K562 (cell line): ENCODE data around the gene ZNF628. TPM values are rescaled to one million over a fixed set of nuclear protein-coding genes. Genes with fewer than 3 reads are reported as not detected.

Source experiments
- CBFA2T2 ChIP-seq: fragments of 450-650 bp; conservative IDR thresholded peaks from 2 replicates; pipeline ENCODE4 v1.6.1; 2017; ENCODE audit warnings: mild to moderate bottlenecking
- CBX5 ChIP-seq: IDR thresholded peaks from 2 replicates; pipeline ENCODE4 v1.6.1; 2014; ENCODE audit warnings: low read depth, borderline replicate concordance
- CHD4 ChIP-seq: fragments of 200-600 bp; sonication (generic); IDR thresholded peaks from 3 replicates; pipeline ENCODE4 v1.6.1; 2012; ENCODE audit warnings: low read depth, mild to moderate bottlenecking, mixed read lengths, low read length, inconsistent platforms; ENCODE audit not compliant: insufficient read depth, insufficient replicate concordance, poor library complexity, severe bottlenecking
- ETV6 ChIP-seq, 3 experiments: fragments of 150-350 bp in 1 of 3; sonication (generic) in 1 of 3; formaldehyde crosslinking in 1 of 3; IDR thresholded peaks; 2 replicates each; pipeline versions ENCODE4 v1.6.1 to v1.8.0; 2014 to 2022; ENCODE audit warnings: borderline replicate concordance in 2 of 3, low read depth in 2 of 3, antibody characterized with exemption in 1 of 3, low read length in 1 of 3, mild to moderate bottlenecking in 1 of 3, missing genetic modification reagents in 1 of 3
- GMEB1 ChIP-seq: fragments of 250-450 bp; sonication (Bioruptor Pico); IDR thresholded peaks from 2 replicates; pipeline ENCODE4 v1.4.0; 2020; ENCODE audit warnings: mild to moderate bottlenecking
- HMGN3 ChIP-seq: IDR thresholded peaks from 2 replicates; pipeline ENCODE4 v1.6.1; 2011; ENCODE audit warnings: borderline replicate concordance, low read depth, mild to moderate bottlenecking, mixed read lengths, low read length; ENCODE audit not compliant: insufficient read length; ENCODE audit errors: extremely low read depth
- HNRNPL ChIP-seq: fragments of 200-400 bp; formaldehyde crosslinking; IDR thresholded peaks from 2 replicates; pipeline ENCODE4 v1.6.1; 2017; ENCODE audit warnings: low read depth, mild to moderate bottlenecking, low read length
- KLF13 ChIP-seq: fragments of 450-650 bp; IDR thresholded peaks from 2 replicates; pipeline ENCODE4 v1.6.1; 2016; ENCODE audit warnings: missing genetic modification characterization, low read depth, mild to moderate bottlenecking, missing compliant biosample characterization, moderate library complexity, borderline replicate concordance
- NFXL1 ChIP-seq: fragments of 450-650 bp; formaldehyde crosslinking; IDR thresholded peaks from 2 replicates; pipeline ENCODE4 v1.4.0; 2021; ENCODE audit warnings: mild to moderate bottlenecking
- PHF8 ChIP-seq: fragments of 200-600 bp; sonication (generic); IDR thresholded peaks from 2 replicates; pipeline ENCODE4 v1.6.1; 2012; ENCODE audit warnings: mixed run types, mild to moderate bottlenecking, inconsistent platforms, low read length, moderate library complexity, borderline replicate concordance
- PHTF2 ChIP-seq: fragments of 250-450 bp; sonication (Bioruptor Pico); IDR thresholded peaks from 2 replicates; pipeline ENCODE4 v1.5.0; 2021; ENCODE audit warnings: mild to moderate bottlenecking
- PML ChIP-seq: IDR thresholded peaks from 2 replicates; pipeline ENCODE4 v1.6.1; 2012; ENCODE audit warnings: low read length, inconsistent platforms
- XRCC5 ChIP-seq: fragments of 200-400 bp; formaldehyde crosslinking; IDR thresholded peaks from 2 replicates; pipeline ENCODE4 v1.6.1; 2017; ENCODE audit warnings: low read depth, mild to moderate bottlenecking, low read length
- ZBTB34 ChIP-seq: fragments of 250-450 bp; sonication (Bioruptor Pico); IDR thresholded peaks from 2 replicates; pipeline ENCODE4 v1.8.0; 2021; ENCODE audit warnings: mild to moderate bottlenecking, moderate library complexity
- ZNF274 ChIP-seq: IDR thresholded peaks from 2 replicates; pipeline ENCODE4 v1.6.1; 2011; ENCODE audit warnings: low read depth, mild to moderate bottlenecking, low read length, moderate library complexity, borderline replicate concordance
- ZNF280A ChIP-seq: fragments of 450-650 bp; IDR thresholded peaks from 2 replicates; pipeline ENCODE4 v1.6.1; 2018; ENCODE audit warnings: mild to moderate bottlenecking, low read depth; ENCODE audit not compliant: partially characterized antibody
- ZNF395 ChIP-seq: fragments of 200-800 bp; sonication (Bioruptor generic); IDR thresholded peaks from 2 replicates; pipeline ENCODE4 v1.6.1; 2017; ENCODE audit warnings: missing genetic modification characterization, missing compliant biosample characterization
- ZNF57 ChIP-seq: fragments of 450-650 bp; formaldehyde crosslinking; IDR thresholded peaks from 2 replicates; pipeline ENCODE4 v1.4.0; 2020; ENCODE audit warnings: mild to moderate bottlenecking, moderate library complexity
- polyA plus RNA-seq, 8 experiments: library from polyadenylated mRNA; depleted of rRNA in 4 of 8; stranded (reverse) in 5 of 8; unstranded in 3 of 8; fragments of >200 nt; fragmentation: Nextera tagmentation in 2 of 8; fragmentation: Illumina TruSeq in 1 of 8; extraction: Ambion mirVana in 2 of 8; extraction: Trizol in 1 of 8; gene quantifications; 2 replicates each; pipeline versions ENCODE4 v1.2.1 to v1.2.3, GENCODE V29; 2011 to 2014; ENCODE audit warnings: inconsistent platforms in 1 of 8, missing spikeins in 1 of 8
- total RNA-seq, 7 experiments: library from RNA; depleted of rRNA in 6 of 7; stranded (reverse); fragments of >200 nt in 6 of 7; fragmentation: Illumina TruSeq in 2 of 7; extraction: Trizol in 2 of 7; gene quantifications; 2 replicates each; pipeline versions ENCODE4 v1.2.1 to v1.2.3, GENCODE V29; 2011 to 2021; ENCODE audit warnings: low replicate concordance in 1 of 7

Gene ZNF628
- total and polyA plus RNA-seq, 9 of the 15 experiments (the other 6 are each of a cell fraction or from before 2014, with no cell fraction given): 0.13 to 13.6 (median 2.2) TPM; not detected in 3

GRCh38 chr19:55503502-55504251 lies 27.3 kb downstream of the ZNF628 start (continued):
- TF ChIP-seq ZNF395 (CRISPR knock-in tag) (no peak), HMGN3 (peak; percentile 65), HNRNPL (no peak), GMEB1 (CRISPR knock-in tag) (no peak), ZNF274 (no peak), CBX5 (0 out of 2 replicates have a peak, but pooled peaks have one; percentile 37), ZNF57 (CRISPR knock-in tag) (no peak), ZBTB34 (CRISPR knock-in tag) (no peak), PHF8 (peak; percentile 19; the same call in 1 of the 2 replicates), NFXL1 (CRISPR knock-in tag) (no peak), CHD4 (no peak), XRCC5 (0 out of 2 replicates have a peak, but pooled peaks have one; percentile 21), CBFA2T2 (no peak), PML (no peak), PHTF2 (no peak), KLF13 (tag) (no peak), ETV6 (IDR thresholded peaks at IDR 0.05; ENCODE audit: borderline replicate concordance in 1 of 2, low read depth in 2 of 2, low read length in 1 of 2) (no peak), ETV6 (CRISPR knock-in tag; IDR thresholded peaks at IDR 0.05; ENCODE audit: borderline replicate concordance) (peak; percentile 100), ZNF280A (no peak)
